Mucosa of stomach (tissue), 1 donor: ENCODE data around the gene NEURL2.
A peak's percentile ranks its signal among the peaks of the same experiment; 100 is the strongest.
"Not testable (repeated sequence)": the region's sequence is repeated elsewhere in the genome, so short reads cannot be mapped to it uniquely, and the experiment has no call there.

Experiments
- H3K27me3 ChIP-seq: one replicate; pipeline ENCODE4 v1.7.0; 2013; ENCODE audit warnings: mild to moderate bottlenecking, low read length; ENCODE audit not compliant: control insufficient read depth, insufficient read depth
- H3K36me3 ChIP-seq: one replicate; pipeline ENCODE4 v1.7.0; 2013; ENCODE audit warnings: low read length; ENCODE audit not compliant: control insufficient read depth, insufficient read depth
- H3K4me1 ChIP-seq: one replicate; pipeline ENCODE4 v1.7.0; 2013; ENCODE audit warnings: mild to moderate bottlenecking, low read length; ENCODE audit not compliant: control insufficient read depth, insufficient read depth
- H3K4me3 ChIP-seq: one replicate; pipeline ENCODE4 v1.7.0; 2013; ENCODE audit warnings: low read length
- H3K9ac ChIP-seq: one replicate; pipeline ENCODE4 v1.7.0; 2013; ENCODE audit warnings: mild to moderate bottlenecking, low read length, moderate library complexity
- H3K9me3 ChIP-seq: one replicate; pipeline ENCODE4 v1.7.0; 2013; ENCODE audit warnings: mild to moderate bottlenecking, low read length, moderate library complexity; ENCODE audit not compliant: control insufficient read depth
- donor health status: Pancreatic carcinoma.

Gene NEURL2

DNA sequence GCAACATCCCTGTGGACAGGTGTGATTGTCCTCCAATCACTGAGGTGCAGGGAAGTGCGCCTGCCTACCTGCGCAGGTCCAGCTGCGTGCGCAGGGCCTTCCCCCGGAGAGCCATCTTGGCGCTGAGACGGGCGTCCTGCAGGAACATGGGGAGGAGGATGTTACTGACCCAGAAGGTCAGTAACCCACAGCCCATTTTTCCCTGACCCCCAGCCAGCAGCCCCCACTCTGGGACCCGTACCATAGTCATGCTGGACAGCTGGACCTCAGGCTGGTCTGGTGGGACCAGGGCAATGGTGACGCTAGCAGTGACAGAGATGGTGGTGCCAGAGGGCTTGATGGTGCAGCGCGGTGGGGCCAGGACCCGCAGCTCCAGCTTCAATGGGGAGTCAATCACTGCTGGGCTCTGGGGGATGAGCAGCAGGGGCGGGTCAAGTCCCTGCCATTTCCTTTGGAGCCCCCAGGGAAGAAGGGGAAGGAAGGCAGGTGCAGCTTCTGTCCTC lies 11.2 kb upstream of the NEURL2 start:
- no peaks in the 10 kb centered on the region for H3K9me3 ChIP-seq
- no peaks in the 10 kb centered on the region for H3K4me1 ChIP-seq
- H3K36me3 ChIP-seq = peaks cover under 1% of the 10 kb centered on the region
- no peaks in the 10 kb centered on the region for H3K27me3 ChIP-seq
- no peak overlapping the region for H3K4me3 ChIP-seq
- H3K9ac ChIP-seq = no peak overlapping the region

GRCh38 chr20:45901332-45901731 lies 10.3 kb upstream of the NEURL2 start:
- H3K36me3 ChIP-seq, H3K4me3 ChIP-seq, H3K27me3 ChIP-seq, H3K9ac ChIP-seq, H3K4me1 ChIP-seq, H3K9me3 ChIP-seq: not testable (repeated sequence)

DNA sequence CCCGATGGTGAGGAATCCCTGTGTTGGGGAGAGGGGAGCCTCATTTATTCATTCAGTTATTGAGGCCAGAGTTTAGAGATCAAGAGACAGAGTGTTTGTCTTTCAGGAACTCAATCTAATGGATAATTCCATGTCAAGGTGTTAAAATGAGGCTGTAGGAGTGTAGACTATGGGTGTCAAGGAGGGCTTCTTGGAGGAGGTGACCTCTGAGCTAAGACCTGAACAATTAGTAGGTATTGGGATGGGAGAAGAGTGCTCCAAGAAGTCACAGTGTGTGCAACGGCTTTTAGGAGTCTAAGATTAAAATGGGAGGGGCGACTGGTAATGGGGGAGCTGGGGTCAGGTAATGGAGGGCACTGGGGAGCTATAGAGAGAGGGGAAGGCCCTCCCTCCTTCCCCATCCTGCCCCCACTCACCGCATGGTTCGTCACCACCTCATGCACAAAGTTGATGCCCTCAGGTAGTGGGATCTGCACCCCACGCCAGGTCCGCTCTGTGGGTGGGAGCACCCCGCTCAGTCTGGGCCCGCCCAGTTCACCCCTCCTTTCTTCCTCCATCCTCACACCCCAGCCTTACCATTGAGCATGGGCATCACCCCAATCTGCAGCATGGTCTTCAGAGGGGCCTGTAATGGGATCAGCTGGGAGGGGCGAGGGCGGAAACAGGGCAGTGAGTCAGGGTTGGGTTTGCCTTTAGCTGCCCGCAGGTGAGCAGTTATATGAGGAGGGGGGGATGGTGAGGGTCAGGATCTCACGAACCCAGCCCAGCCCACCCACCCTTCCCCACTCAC lies 8.2 kb upstream of the NEURL2 start:
- Histone ChIP-seq H3K4me3 (no peak overlapping the region), H3K9ac (no peak overlapping the region), H3K27me3 (no peaks in the 10 kb centered on the region), H3K36me3 (peaks cover 9% of the 10 kb centered on the region), H3K4me1 (no peaks in the 10 kb centered on the region), H3K9me3 (no peaks in the 10 kb centered on the region)

DNA sequence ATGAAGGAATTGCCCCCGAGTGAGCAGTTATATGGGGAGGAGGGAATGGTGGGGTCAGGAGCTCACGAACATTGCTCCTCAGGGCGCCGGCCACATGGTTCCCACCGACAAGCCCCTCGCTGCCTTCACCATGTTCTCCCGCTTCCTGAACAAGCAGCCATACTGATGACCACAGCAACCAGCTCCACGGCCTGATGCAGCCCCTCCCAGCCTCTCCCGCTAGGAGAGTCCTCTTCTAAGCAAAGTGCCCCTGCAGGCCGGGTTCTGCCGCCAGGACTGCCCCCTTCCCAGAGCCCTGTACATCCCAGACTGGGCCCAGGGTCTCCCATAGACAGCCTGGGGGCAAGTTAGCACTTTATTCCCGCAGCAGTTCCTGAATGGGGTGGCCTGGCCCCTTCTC lies 7.3 kb upstream of the NEURL2 start:
- Histone ChIP-seq H3K4me3 (no peak overlapping the region), H3K27me3 (no peaks in the 10 kb centered on the region), H3K36me3 (peaks cover 12% of the 10 kb centered on the region), H3K9me3 (no peaks in the 10 kb centered on the region), H3K9ac (no peak overlapping the region), H3K4me1 (no peaks in the 10 kb centered on the region)

- Histone ChIP-seq H3K4me3 (no peak overlapping the region), H3K27me3 (no peaks in the 10 kb centered on the region), H3K36me3 (peaks cover 12% of the 10 kb centered on the region), H3K9me3 (no peaks in the 10 kb centered on the region), H3K9ac (no peak overlapping the region), H3K4me1 (peaks cover under 1% of the 10 kb centered on the region)
Observed at GRCh38 chr20:45897692-45898091, 6.7 kb upstream of the NEURL2 start.

DNA sequence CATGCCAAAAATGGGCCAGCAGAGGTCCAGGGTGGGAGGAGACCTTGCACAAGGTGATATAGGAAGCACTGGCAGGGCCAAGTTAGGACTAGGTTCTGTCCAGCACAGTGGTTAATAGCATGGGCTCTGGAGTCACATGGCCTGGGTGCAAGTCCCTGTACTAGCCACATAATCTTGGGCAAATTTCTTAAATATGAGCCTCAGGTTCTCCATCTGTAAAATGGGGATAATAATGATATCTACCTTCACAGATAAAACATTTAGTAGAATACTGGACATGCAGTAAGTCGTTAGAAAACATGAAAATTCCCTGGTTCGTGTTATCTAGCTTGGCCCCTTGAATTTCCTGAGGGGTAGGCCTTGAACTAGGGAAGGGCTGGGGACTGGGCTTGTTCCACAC lies 6.3 kb upstream of the NEURL2 start:
- Histone ChIP-seq H3K36me3 (peaks cover 12% of the 10 kb centered on the region), H3K9ac (no peak overlapping the region), H3K9me3 (no peaks in the 10 kb centered on the region), H3K4me1 (peaks cover 4% of the 10 kb centered on the region), H3K4me3 (no peak overlapping the region), H3K27me3 (no peaks in the 10 kb centered on the region)

DNA sequence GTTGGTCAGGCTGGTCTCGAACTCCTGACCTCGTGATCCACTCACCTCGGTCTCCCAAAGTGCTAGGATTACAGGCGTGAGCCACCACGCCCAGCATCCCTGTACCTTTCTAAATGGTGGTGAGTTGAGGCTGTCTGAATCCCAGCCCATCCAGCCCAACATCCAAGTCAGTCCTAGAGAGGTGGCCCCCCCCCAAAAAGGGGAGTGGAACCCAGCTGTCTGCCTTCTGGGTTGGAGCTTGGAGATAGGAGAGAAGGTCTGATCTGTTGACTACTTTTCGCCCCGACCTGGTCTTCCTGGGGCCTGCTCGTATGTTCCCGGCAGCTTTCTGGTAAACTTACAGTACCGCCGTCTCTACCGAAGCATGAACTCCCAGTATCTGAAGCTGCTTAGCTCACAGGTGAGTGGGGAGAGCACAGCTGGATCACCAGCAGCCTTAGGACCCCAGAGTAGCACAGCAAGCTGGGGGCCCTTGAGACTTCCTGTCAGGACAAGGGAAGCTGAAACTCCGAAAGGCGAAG lies 5.7 kb upstream of the NEURL2 start:
- Histone ChIP-seq H3K4me3 (no peak overlapping the region), H3K4me1 (peaks cover 10% of the 10 kb centered on the region), H3K9me3 (no peaks in the 10 kb centered on the region), H3K9ac (no peak overlapping the region), H3K27me3 (no peaks in the 10 kb centered on the region), H3K36me3 (peaks cover 12% of the 10 kb centered on the region)

DNA sequence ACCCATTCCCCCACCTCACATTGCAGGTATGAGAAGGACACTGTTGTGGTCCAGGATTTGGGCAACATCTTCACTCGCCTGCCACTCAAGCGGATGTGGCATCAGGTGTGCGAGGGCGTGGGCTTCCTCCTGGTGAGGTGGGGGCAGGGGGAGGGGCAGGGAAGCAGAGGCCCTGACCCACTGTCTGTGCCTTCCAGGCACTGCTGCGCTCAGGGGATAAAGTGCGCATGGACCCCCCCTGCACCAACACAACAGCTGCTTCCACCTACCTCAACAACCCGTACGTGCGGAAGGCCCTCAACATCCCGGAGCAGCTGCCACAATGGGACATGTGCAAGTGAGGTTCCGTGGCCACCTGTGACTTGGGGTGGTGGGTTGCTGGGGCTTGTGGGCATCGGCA lies 3.8 kb upstream of the NEURL2 start:
- Histone ChIP-seq H3K36me3 (peaks cover 12% of the 10 kb centered on the region), H3K4me1 (peaks cover 12% of the 10 kb centered on the region), H3K9me3 (no peaks in the 10 kb centered on the region), H3K27me3 (no peaks in the 10 kb centered on the region), H3K9ac (no peak overlapping the region), H3K4me3 (no peak overlapping the region)

GRCh38 chr20:45893831-45894230 lies 2.8 kb upstream of the NEURL2 start:
- Histone ChIP-seq H3K4me3 (no peak overlapping the region), H3K36me3 (peaks cover 12% of the 10 kb centered on the region), H3K4me1 (peaks cover 12% of the 10 kb centered on the region), H3K27me3 (no peaks in the 10 kb centered on the region), H3K9ac (no peak overlapping the region), H3K9me3 (no peaks in the 10 kb centered on the region)

- no peak overlapping the region for H3K9ac ChIP-seq
- no peak overlapping the region for H3K4me3 ChIP-seq
- H3K27me3 ChIP-seq = no peaks in the 10 kb centered on the region
- peaks cover 12% of the 10 kb centered on the region for H3K4me1 ChIP-seq
- H3K9me3 ChIP-seq = no peaks in the 10 kb centered on the region
- H3K36me3 ChIP-seq = peaks cover 12% of the 10 kb centered on the region
Observed at GRCh38 chr20:45892828-45893500, 2.0 kb upstream of the NEURL2 start.

- Histone ChIP-seq H3K4me3 (peak overlapping the region; percentile 68), H3K9ac (peak overlapping the region; percentile 70), H3K4me1 (peaks cover 12% of the 10 kb centered on the region), H3K27me3 (no peaks in the 10 kb centered on the region), H3K36me3 (peaks cover 12% of the 10 kb centered on the region), H3K9me3 (no peaks in the 10 kb centered on the region)
Observed at GRCh38 chr20:45892049-45892825, 1.2 kb upstream of the NEURL2 start.
